GM12878 (cell line): ENCODE data around the gene TSPAN2. TPM values are rescaled to one million over a fixed set of nuclear protein-coding genes. Genes with fewer than 3 reads are reported as not detected.
"Not testable (repeated sequence)": the region's sequence is repeated elsewhere in the genome, so short reads cannot be mapped to it uniquely, and the experiment has no call there.

Experiments used
- ATAC-seq: fragments of 200-7000 bp; cut with Tn5 transposase; 3 replicates; pipeline ENCODE4 v1.9.1; 2020; ENCODE audit warnings: mild to moderate bottlenecking, moderate library complexity
- BruUV-seq: library from RNA; stranded (reverse); fragments of 400-500 nt; replicated peaks from 2 replicates; lab custom pipeline; 2021; lab: Mats Ljungman, UMichigan
- CTCF ChIA-PET: fragments of 300-600 bp; sonication (Branson Sonifier 250); formaldehyde crosslinking; extraction: SDS; loops from one replicate; lab custom pipeline; 2021; ENCODE audit warnings: inconsistent platforms; lab: Yijun Ruan, JAX
- POLR2A ChIA-PET: fragments of 350-600 bp; formaldehyde crosslinking; extraction: SDS; loops from one replicate; lab custom pipeline; 2021; ENCODE audit warnings: inconsistent platforms; lab: Charles Lee
- RAD21 ChIA-PET: fragments of 300-600 bp; sonication (Branson Sonifier 250); formaldehyde crosslinking; loops from one replicate; lab custom pipeline; 2023; ENCODE audit warnings: antibody characterized with exemption; ENCODE audit not compliant: unreplicated experiment; lab: Charles Lee
- SMC1A ChIA-PET: fragments of 300-600 bp; sonication (Branson Sonifier 250); formaldehyde crosslinking; loops from one replicate; lab custom pipeline; 2023; ENCODE audit not compliant: unreplicated experiment, uncharacterized antibody; lab: Charles Lee
- DNase-seq: peaks from one replicate; pipeline ENCODE4 v3.0.0-alpha.2; 2011; ENCODE audit warnings: low read depth, low spot score
- FAIRE-seq: peaks from 3 replicates; lab custom pipeline; 2011; peaks lifted over from hg19 to GRCh38; lab: Jason Lieb, UNC
- H2AFZ ChIP-seq: 2 replicates; pipeline ENCODE4 v1.6.0; 2011; ENCODE audit warnings: low read depth, low read length, control low read depth; ENCODE audit not compliant: control insufficient read depth
- H3K27ac ChIP-seq: 2 replicates; pipeline ENCODE4 v1.5.1; 2011; ENCODE audit warnings: control low read depth; ENCODE audit not compliant: control insufficient read depth, insufficient read depth
- H3K27me3 ChIP-seq, 2 experiments: replicated peaks in 1 of 2; 2 replicates each; pipeline versions ENCODE4 v1.6.0 to v1.6.1; 2011; ENCODE audit warnings: low read length in 1 of 2; ENCODE audit not compliant: control insufficient read depth in 2 of 2, insufficient read depth in 2 of 2
- H3K36me3 ChIP-seq, 2 experiments: 2 replicates each; pipeline ENCODE4 v1.5.1; 2011; ENCODE audit warnings: low read length in 1 of 2; ENCODE audit not compliant: control insufficient read depth in 2 of 2, insufficient read depth in 2 of 2
- H3K4me1 ChIP-seq: 2 replicates; pipeline ENCODE4 v1.6.1; 2011; ENCODE audit warnings: mild to moderate bottlenecking, low read length, moderate library complexity, mixed read lengths; ENCODE audit not compliant: control insufficient read depth, insufficient read depth
- H3K4me2 ChIP-seq: 2 replicates; pipeline ENCODE4 v1.6.0; 2011; ENCODE audit warnings: control low read depth; ENCODE audit not compliant: control insufficient read depth, insufficient read depth
- H3K4me3 ChIP-seq: fragments of 200-600 bp; sonication (generic); 2 replicates; pipeline ENCODE4 v1.5.1; 2016
- H3K79me2 ChIP-seq: 2 replicates; pipeline ENCODE4 v1.6.0; 2011; ENCODE audit warnings: low read length; ENCODE audit not compliant: control insufficient read depth, insufficient read depth
- H3K9ac ChIP-seq: 2 replicates; pipeline ENCODE4 v1.8.0; 2011; ENCODE audit warnings: low read length, control low read depth, mixed read lengths; ENCODE audit not compliant: control insufficient read depth, insufficient read depth
- H3K9me3 ChIP-seq: replicated peaks from 3 replicates; pipeline ENCODE4 v1.5.1; 2011; ENCODE audit warnings: mild to moderate bottlenecking, low read length; ENCODE audit not compliant: control insufficient read depth, insufficient read depth
- H4K20me1 ChIP-seq: 2 replicates; pipeline ENCODE4 v1.6.0; 2011; ENCODE audit not compliant: control insufficient read depth, insufficient read depth
- DPF2 ChIP-seq: fragments of 450-650 bp; IDR thresholded peaks from 2 replicates; pipeline ENCODE4 v1.6.1; 2017; ENCODE audit warnings: mild to moderate bottlenecking
- EP300 ChIP-seq, 2 experiments: fragments of 150-350 bp in 1 of 2; IDR thresholded peaks; 2 replicates each; pipeline ENCODE4 v1.6.1; 2011 to 2012; ENCODE audit warnings: low read depth in 2 of 2, low read length in 2 of 2, borderline replicate concordance in 1 of 2, improper control_type of control experiment in 1 of 2, inconsistent platforms in 1 of 2; ENCODE audit not compliant: control insufficient read depth in 1 of 2
- ESRRA ChIP-seq: IDR thresholded peaks from 2 replicates; pipeline ENCODE4 v1.6.1; 2012; ENCODE audit warnings: mild to moderate bottlenecking, low read length, improper control_type of control experiment
- ETV6 ChIP-seq, 2 experiments: fragments of 450-650 bp in 1 of 2; IDR thresholded peaks in 1 of 2; conservative IDR thresholded peaks in 1 of 2; 2 replicates each; pipeline ENCODE4 v1.6.1; 2014; ENCODE audit warnings: antibody characterized with exemption in 1 of 2, borderline replicate concordance in 1 of 2, low read depth in 1 of 2, mild to moderate bottlenecking in 1 of 2, moderate library complexity in 1 of 2
- HDAC6 ChIP-seq: fragments of 200-600 bp; sonication (generic); IDR thresholded peaks from one replicate; pipeline ENCODE4 v1.8.0; 2017; ENCODE audit warnings: antibody characterized with exemption; ENCODE audit not compliant: unreplicated experiment
- IKZF1 ChIP-seq: fragments of 450-650 bp; conservative IDR thresholded peaks from 2 replicates; pipeline ENCODE4 v1.6.1; 2017; ENCODE audit warnings: antibody characterized with exemption, mild to moderate bottlenecking
- MEF2A ChIP-seq: IDR thresholded peaks from 2 replicates; pipeline ENCODE4 v1.6.1; 2011; ENCODE audit warnings: low read depth, mild to moderate bottlenecking, low read length, moderate library complexity; ENCODE audit not compliant: insufficient read depth
- POLR2AphosphoS5 ChIP-seq: IDR thresholded peaks from 2 replicates; pipeline ENCODE4 v1.6.1; 2011; ENCODE audit warnings: mild to moderate bottlenecking, low read length, inconsistent platforms
- RELA ChIP-seq: fragments of 450-650 bp; IDR thresholded peaks from 2 replicates; pipeline ENCODE4 v1.8.0; 2014; ENCODE audit warnings: borderline replicate concordance; ENCODE audit not compliant: partially characterized antibody
- STAT1 ChIP-seq: fragments of 450-650 bp; conservative IDR thresholded peaks from 2 replicates; pipeline ENCODE4 v1.6.1; 2014; ENCODE audit warnings: antibody characterized with exemption, mild to moderate bottlenecking
- USF2 ChIP-seq: IDR thresholded peaks from 2 replicates; pipeline ENCODE4 v1.6.1; 2011; ENCODE audit warnings: low read depth, low read length, improper control_type of control experiment, borderline replicate concordance
- WRNIP1 ChIP-seq: IDR thresholded peaks from 2 replicates; pipeline ENCODE4 v1.6.1; 2011; ENCODE audit warnings: low read depth, low read length, improper control_type of control experiment, borderline replicate concordance
- WGBS: methylation state at CpG from one replicate; pipeline ENCODE4 v1.1.6; 2016; ENCODE audit warnings: low lambda C conversion rate; ENCODE audit not compliant: insufficient replicate concordance, insufficient coverage; ENCODE audit errors: missing lambda C conversion rate; 5-methylcytosine and 5-hydroxymethylcytosine counted together
- in situ Hi-C: fragments of 300-500 bp; cut with MboI; formaldehyde crosslinking; loops from 9 replicates; pipeline ENCODE4 v1.14.3; 2018; ENCODE audit warnings: mixed read lengths
- intact Hi-C: fragments of 100-400 bp; cut with micrococcal nuclease; formaldehyde crosslinking; loops from one replicate; pipeline ENCODE4 v1.14.2; 2022; ENCODE audit not compliant: unreplicated experiment
- polyA plus RNA-seq, 11 experiments: library from polyadenylated mRNA; depleted of rRNA in 4 of 11; unstranded in 6 of 11; stranded (reverse) in 5 of 11; fragments of >200 nt; fragmentation: Nextera tagmentation in 4 of 11; fragmentation: Illumina TruSeq in 1 of 11; extraction: Ambion mirVana in 4 of 11; extraction: Trizol in 1 of 11; gene quantifications; 1 replicate in 1 of 11; 2 replicates in 10 of 11; pipeline versions ENCODE4 v1.2.1 to v1.2.3, GENCODE V29; 2011 to 2016; ENCODE audit warnings: inconsistent platforms in 2 of 11, missing spikeins in 2 of 11, low read depth in 1 of 11
- total RNA-seq, 4 experiments: library from RNA; depleted of rRNA in 3 of 4; stranded (reverse); fragments of >200 nt in 3 of 4; fragmentation: Illumina TruSeq in 1 of 4; extraction: Trizol in 1 of 4; gene quantifications; 2 replicates each; pipeline versions ENCODE4 v1.2.1 to v1.2.3, GENCODE V29; 2013 to 2021
- TF ChIP-seq, protein P1 (sequence below): fragments of 450-650 bp; IDR thresholded peaks from 2 replicates; pipeline ENCODE4 v1.6.1; 2016; ENCODE audit warnings: mild to moderate bottlenecking

The TSPAN2 gene
- total and polyA plus RNA-seq, 10 of the 15 experiments (the other 5 are each of a cell fraction or from before 2014, with no cell fraction given) = under 0.01 to 0.73 TPM; not detected in 8

- TF ChIP-seq EP300 (IDR thresholded peaks at IDR 0.05; ENCODE audit: borderline replicate concordance in 1 of 2, control insufficient read depth in 1 of 2, low read depth in 2 of 2, low read length in 2 of 2) (no peak), STAT1 (no peak)
Observed at GRCh38 chr1:115021145-115021544, 68.2 kb downstream of the TSPAN2 start (continued).

- POLR2A ChIA-PET, H3K4me1 ChIP-seq, BruUV-seq, H3K4me3 ChIP-seq, H3K36me3 ChIP-seq, H3K9ac ChIP-seq, H3K9me3 ChIP-seq, H3K27ac ChIP-seq, DNase-seq, RAD21 ChIA-PET, ATAC-seq, CTCF ChIA-PET, in situ Hi-C loops, intact Hi-C loops, H3K27me3 ChIP-seq, H3K4me2 ChIP-seq, H4K20me1 ChIP-seq, FAIRE-seq, H3K79me2 ChIP-seq, H2AFZ ChIP-seq: not testable (repeated sequence)
- 33% methylated on average over 9 of the region's 9 CpGs for WGBS
- SMC1A ChIA-PET = interaction anchor here (0.7 kb wide), 1 partner anchor 1339 kb away, joined by 3 read pairs; no protein-coding TSS in a partner anchor
Observed at GRCh38 chr1:115019549-115019948, 69.8 kb downstream of the TSPAN2 start.

DNA sequence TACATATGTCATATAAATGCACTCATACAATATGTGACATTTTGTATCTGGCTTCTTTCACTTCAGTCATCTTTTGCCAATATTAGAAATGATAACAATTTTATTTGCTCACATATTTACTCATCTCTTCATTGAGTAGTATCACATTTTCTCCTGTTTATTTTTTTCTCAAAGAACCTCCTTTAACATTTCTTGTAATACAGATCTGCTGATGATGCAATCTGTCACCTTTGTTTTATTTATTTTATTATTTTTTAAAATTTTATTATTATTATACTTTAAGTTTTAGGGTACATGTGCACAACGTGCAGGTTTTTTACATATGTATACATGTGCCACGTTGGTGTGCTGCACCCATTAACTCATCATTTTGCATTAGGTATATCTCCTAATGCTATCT, 75.5 kb downstream of the TSPAN2 start:
- Histone ChIP-seq H3K27ac (no peak overlapping the region), H2AFZ (no peak overlapping the region), H3K36me3 (no peaks in the 10 kb centered on the region), H4K20me1 (no peaks in the 10 kb centered on the region), H3K79me2 (no peaks in the 10 kb centered on the region), H3K4me3 (no peak overlapping the region), H3K9ac (no peak overlapping the region), H3K27me3 (no peaks in the 10 kb centered on the region), H3K4me1 (no peaks in the 10 kb centered on the region), H3K9me3 (no peaks in the 10 kb centered on the region), H3K4me2 (no peak overlapping the region)
- intact Hi-C loops = no loop called here
- SMC1A ChIA-PET = no interaction called here
- RAD21 ChIA-PET = no interaction called here
- ATAC-seq (no peak), DNase-seq (no peak), FAIRE-seq (no peak)
- BruUV-seq = no TSS peak
- in situ Hi-C loops = no loop called here
- 36% methylated on average over 2 of the region's 2 CpGs for WGBS
- CTCF ChIA-PET = no interaction called here
- POLR2A ChIA-PET = no interaction called here
- TF ChIP-seq USF2 = no peak
- TF ChIP-seq, protein P1, sequence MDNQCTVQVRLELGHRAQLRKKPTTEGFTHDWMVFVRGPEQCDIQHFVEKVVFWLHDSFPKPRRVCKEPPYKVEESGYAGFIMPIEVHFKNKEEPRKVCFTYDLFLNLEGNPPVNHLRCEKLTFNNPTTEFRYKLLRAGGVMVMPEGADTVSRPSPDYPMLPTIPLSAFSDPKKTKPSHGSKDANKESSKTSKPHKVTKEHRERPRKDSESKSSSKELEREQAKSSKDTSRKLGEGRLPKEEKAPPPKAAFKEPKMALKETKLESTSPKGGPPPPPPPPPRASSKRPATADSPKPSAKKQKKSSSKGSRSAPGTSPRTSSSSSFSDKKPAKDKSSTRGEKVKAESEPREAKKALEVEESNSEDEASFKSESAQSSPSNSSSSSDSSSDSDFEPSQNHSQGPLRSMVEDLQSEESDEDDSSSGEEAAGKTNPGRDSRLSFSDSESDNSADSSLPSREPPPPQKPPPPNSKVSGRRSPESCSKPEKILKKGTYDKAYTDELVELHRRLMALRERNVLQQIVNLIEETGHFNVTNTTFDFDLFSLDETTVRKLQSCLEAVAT = no peak
- no peak for TF ChIP-seq MEF2A
- no peak for TF ChIP-seq WRNIP1
- no peak for TF ChIP-seq HDAC6
- no peak for TF ChIP-seq ETV6 (conservative IDR thresholded peaks at IDR 0.05 in 1 of 2, IDR thresholded peaks at IDR 0.05 in 1 of 2; ENCODE audit: borderline replicate concordance in 1 of 2, low read depth in 1 of 2)
- TF ChIP-seq RELA = no peak
- no peak for TF ChIP-seq IKZF1
- no peak for TF ChIP-seq ESRRA
- TF ChIP-seq POLR2AphosphoS5 = no peak
- TF ChIP-seq DPF2 = no peak
